Breast epithelium (tissue), 4 donors: ENCODE measurements around the gene CPB2. TPM values are rescaled to one million over a fixed set of nuclear protein-coding genes. Genes with fewer than 3 reads are reported as not detected.
A peak's percentile ranks its signal among the peaks of the same experiment; 100 is the strongest.

ENCODE experiments used
- DNase-seq, 2 donors: peaks; one replicate each; pipeline ENCODE4 v3.0.0-alpha.2; 2019; ENCODE audit warnings: low spot score in 2 of 2
- H3K27ac ChIP-seq, 2 donors: fragments of 200-600 bp; sonication (generic) in 1 of 2; one replicate each; pipeline ENCODE4 v1.5.1; 2016 to 2019; ENCODE audit warnings: mild to moderate bottlenecking in 1 of 2
- H3K27me3 ChIP-seq, 2 donors: fragments of 200-600 bp; sonication (generic) in 1 of 2; one replicate each; pipeline versions ENCODE4 v1.5.1 to v1.6.0; 2017 to 2019; ENCODE audit warnings: control low read depth in 1 of 2, mild to moderate bottlenecking in 1 of 2
- H3K36me3 ChIP-seq: fragments of 200-600 bp; one replicate; pipeline ENCODE4 v1.5.1; 2019
- H3K4me1 ChIP-seq, 2 donors: fragments of 200-600 bp; sonication (generic); one replicate each; pipeline ENCODE4 v1.5.1; 2016 to 2019; ENCODE audit warnings: control low read depth in 1 of 2
- H3K4me3 ChIP-seq, 3 donors: fragments of 200-600 bp; sonication (generic); 1 replicate in 2 of 3; 2 replicates in 1 of 3; pipeline ENCODE4 v1.5.1; 2016 to 2019; ENCODE audit warnings: mild to moderate bottlenecking in 3 of 3, moderate library complexity in 2 of 3
- H3K9me3 ChIP-seq, 2 donors: fragments of 200-600 bp; sonication (generic) in 1 of 2; one replicate each; pipeline ENCODE4 v1.5.1; 2016 to 2019; ENCODE audit warnings: control low read depth in 1 of 2
- POLR2A ChIP-seq: fragments of 450-650 bp; IDR thresholded peaks from one replicate; pipeline ENCODE4 v1.6.1; 2016; ENCODE audit warnings: antibody characterized with exemption, mild to moderate bottlenecking, moderate library complexity
- POLR2AphosphoS5 ChIP-seq, 3 donors: sonication (generic); formaldehyde crosslinking; IDR thresholded peaks; one replicate each; pipeline ENCODE4 v1.6.1; 2017; ENCODE audit warnings: antibody characterized with exemption in 3 of 3
- intact Hi-C: fragments of 100-400 bp; cut with DNase I; formaldehyde crosslinking; loops from one replicate; pipeline ENCODE4 v1.15.1; 2023; ENCODE audit warnings: low total_unique reads
- total RNA-seq, 3 donors: library from RNA; depleted of rRNA; stranded (reverse); fragments of >200 nt; gene quantifications; one replicate each; pipeline ENCODE4 v1.1.0, GENCODE V29; 2016
- TF ChIP-seq, protein P1 (sequence below), 3 donors: fragments of 450-650 bp; IDR thresholded peaks; one replicate each; pipeline ENCODE4 v1.5.1; 2016 to 2017; ENCODE audit warnings: antibody characterized with exemption in 3 of 3, mild to moderate bottlenecking in 3 of 3, moderate library complexity in 3 of 3

Gene CPB2
- total RNA-seq, 3 donors from 2014 or later, result not detected

DNA sequence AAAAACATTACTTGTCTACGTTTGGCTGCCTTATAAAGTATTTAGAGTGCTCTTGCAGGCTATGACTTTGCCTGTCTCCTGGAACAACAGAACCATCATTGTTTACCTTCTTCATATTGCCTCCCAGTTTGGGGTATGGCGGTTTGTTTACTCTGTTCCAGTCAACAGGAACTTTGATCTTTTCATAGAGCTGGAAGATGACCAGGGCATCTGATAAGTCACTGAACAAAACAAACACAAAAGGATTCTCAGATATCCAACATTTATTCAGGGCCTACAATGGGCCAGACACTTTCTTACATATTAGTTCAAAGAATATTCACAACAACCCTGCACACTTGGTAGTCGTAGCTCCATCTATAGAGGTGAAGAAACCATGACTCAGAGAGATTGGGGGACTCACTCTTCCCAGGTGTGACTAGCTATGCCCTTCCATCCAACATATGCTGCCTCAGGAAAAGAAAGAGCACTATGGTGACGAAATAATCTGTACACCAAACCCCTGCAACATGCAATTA, 38.4 kb upstream of the CPB2 start:
- H3K36me3 ChIP-seq, result no peaks in the 10 kb centered on the region
- intact Hi-C loops, result no loop called here
- H3K27ac ChIP-seq, result no peak overlapping the region
- no peak for TF ChIP-seq POLR2AphosphoS5 (IDR thresholded peaks at IDR 0.05)
- TF ChIP-seq, protein P1, sequence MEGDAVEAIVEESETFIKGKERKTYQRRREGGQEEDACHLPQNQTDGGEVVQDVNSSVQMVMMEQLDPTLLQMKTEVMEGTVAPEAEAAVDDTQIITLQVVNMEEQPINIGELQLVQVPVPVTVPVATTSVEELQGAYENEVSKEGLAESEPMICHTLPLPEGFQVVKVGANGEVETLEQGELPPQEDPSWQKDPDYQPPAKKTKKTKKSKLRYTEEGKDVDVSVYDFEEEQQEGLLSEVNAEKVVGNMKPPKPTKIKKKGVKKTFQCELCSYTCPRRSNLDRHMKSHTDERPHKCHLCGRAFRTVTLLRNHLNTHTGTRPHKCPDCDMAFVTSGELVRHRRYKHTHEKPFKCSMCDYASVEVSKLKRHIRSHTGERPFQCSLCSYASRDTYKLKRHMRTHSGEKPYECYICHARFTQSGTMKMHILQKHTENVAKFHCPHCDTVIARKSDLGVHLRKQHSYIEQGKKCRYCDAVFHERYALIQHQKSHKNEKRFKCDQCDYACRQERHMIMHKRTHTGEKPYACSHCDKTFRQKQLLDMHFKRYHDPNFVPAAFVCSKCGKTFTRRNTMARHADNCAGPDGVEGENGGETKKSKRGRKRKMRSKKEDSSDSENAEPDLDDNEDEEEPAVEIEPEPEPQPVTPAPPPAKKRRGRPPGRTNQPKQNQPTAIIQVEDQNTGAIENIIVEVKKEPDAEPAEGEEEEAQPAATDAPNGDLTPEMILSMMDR (IDR thresholded peaks at IDR 0.05), result no peak
- TF ChIP-seq POLR2A, result no peak
- H3K27me3 ChIP-seq, result no peaks in the 10 kb centered on the region
- H3K9me3 ChIP-seq, result no peaks in the 10 kb centered on the region
- no peaks in the 10 kb centered on the region for H3K4me1 ChIP-seq
- DNase-seq, result no peak
- H3K4me3 ChIP-seq, result no peak overlapping the region

DNA sequence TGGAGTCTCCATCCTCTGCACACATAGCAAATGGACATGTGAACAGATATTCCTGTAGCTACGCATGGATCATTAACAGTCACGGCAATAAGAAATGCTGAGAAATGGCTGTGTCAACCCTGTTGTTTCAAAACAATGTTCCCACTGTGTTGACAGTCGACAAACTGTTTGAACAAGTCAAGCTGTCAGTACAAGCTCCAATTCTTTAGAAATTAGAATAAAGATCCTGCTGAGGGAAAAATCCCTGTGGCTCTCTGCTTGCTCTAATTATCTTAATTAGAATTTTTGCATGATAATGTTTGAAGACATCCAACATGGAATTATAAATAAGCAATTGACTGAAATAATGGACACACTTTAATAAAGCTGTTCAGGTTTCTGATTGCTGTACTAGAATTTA, 37.9 kb upstream of the CPB2 start:
- no peaks in the 10 kb centered on the region for H3K36me3 ChIP-seq
- DNase-seq, result no peak
- intact Hi-C loops, result no loop called here
- H3K4me3 ChIP-seq, result no peak overlapping the region
- H3K27me3 ChIP-seq, result no peaks in the 10 kb centered on the region
- no peaks in the 10 kb centered on the region for H3K4me1 ChIP-seq
- TF ChIP-seq, protein P1 (IDR thresholded peaks at IDR 0.05), result no peak
- no peak for TF ChIP-seq POLR2AphosphoS5 (IDR thresholded peaks at IDR 0.05)
- TF ChIP-seq POLR2A, result no peak
- H3K9me3 ChIP-seq, result no peaks in the 10 kb centered on the region
- no peak overlapping the region for H3K27ac ChIP-seq

DNA sequence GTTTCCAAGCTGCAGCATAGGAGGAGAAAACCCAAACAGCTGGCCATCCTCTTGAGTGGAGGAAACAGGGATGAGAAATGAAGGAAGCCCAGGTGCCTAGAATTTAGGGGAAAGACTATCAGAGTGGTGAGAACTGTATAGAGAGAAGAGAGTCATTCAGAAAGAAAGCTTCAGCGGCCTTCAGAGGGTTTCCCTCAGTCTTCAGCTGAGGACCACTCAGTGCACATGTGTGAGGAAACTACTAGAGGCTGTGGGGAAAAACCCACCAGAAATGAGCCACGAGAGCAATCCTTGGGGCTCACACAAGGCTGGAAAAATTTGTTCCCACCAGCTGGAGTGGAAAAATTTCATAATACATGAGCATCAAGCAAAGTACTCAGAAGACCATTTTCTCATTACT, 35.2 kb upstream of the CPB2 start:
- no peaks in the 10 kb centered on the region for H3K36me3 ChIP-seq
- no peak overlapping the region for H3K27ac ChIP-seq
- H3K4me3 ChIP-seq, result no peak overlapping the region
- DNase-seq, result no peak
- TF ChIP-seq, protein P1 (IDR thresholded peaks at IDR 0.05), result no peak
- TF ChIP-seq POLR2A (no peak), POLR2AphosphoS5 (IDR thresholded peaks at IDR 0.05) (no peak)
- H3K27me3 ChIP-seq, result no peaks in the 10 kb centered on the region
- no peaks in the 10 kb centered on the region for H3K9me3 ChIP-seq
- intact Hi-C loops, result no loop called here
- no peaks in the 10 kb centered on the region for H3K4me1 ChIP-seq

DNA sequence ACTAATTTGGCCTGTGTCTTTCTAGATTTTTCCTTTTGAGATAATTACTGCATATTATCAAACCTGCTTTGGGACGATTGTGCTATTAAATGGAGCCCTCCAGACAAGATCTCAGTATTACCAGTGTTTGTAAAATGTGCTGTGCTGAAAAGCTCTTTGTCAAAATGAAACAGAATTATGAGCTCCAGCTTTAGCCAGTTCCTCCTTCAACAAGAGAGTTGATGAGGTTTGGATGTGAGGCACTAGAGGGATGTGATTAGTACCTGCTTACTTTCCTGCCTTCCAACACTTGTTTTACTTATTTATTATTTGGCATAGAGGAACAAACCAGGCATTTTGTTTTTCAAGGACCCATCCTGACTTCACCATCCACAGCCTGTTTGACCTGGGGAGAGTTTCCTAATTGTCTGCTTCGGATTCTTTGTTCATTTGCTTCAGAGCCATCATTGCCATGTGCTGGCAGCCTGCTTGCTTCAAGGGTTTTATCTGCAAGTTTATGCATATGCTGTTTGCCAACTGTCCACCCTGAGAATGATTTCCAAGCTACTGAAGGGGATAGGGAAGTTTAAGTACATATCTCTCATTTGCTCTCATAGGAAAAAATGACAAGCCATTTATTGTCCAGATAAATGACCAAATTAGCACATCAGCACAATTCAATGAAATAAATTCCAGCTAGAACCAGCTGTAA, 32.9 kb upstream of the CPB2 start:
- H3K4me3 ChIP-seq, result no peak overlapping the region
- TF ChIP-seq POLR2A (no peak), POLR2AphosphoS5 (IDR thresholded peaks at IDR 0.05) (no peak)
- TF ChIP-seq, protein P1 (IDR thresholded peaks at IDR 0.05), result no peak
- H3K4me1 ChIP-seq, result no peaks in the 10 kb centered on the region
- intact Hi-C loops, result no loop called here
- H3K27me3 ChIP-seq, result no peaks in the 10 kb centered on the region
- no peaks in the 10 kb centered on the region for H3K9me3 ChIP-seq
- no peak overlapping the region for H3K27ac ChIP-seq
- H3K36me3 ChIP-seq, result no peaks in the 10 kb centered on the region
- DNase-seq, result no peak

DNA sequence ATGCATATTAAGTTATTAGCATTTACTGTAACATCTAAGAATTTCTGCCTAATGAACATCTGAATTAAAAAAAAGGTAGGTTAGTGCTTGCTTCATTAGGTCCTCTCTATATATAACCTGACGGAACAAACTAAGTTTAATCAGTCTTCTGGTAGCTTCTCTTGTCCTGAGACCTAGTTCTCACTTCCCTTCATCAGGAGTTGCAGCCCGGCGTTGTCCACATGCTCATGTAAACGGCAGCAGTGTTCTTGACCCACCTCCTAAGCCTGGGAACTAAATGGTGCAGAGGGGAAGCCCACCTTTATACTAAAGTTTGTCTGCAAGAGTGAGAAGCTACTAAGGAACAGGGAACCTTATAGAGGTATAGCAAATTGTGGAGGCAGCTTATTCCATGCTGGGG, 31.9 kb upstream of the CPB2 start:
- H3K36me3 ChIP-seq, result no peaks in the 10 kb centered on the region
- no peaks in the 10 kb centered on the region for H3K4me1 ChIP-seq
- H3K27me3 ChIP-seq, result no peaks in the 10 kb centered on the region

More for the DNA sequence above, 31.9 kb upstream of the CPB2 start:
- H3K4me3 ChIP-seq, result no peak overlapping the region
- intact Hi-C loops, result no loop called here
- no peaks in the 10 kb centered on the region for H3K9me3 ChIP-seq
- peak overlapping the region in 1 of 2 donors; percentile 80 for H3K27ac ChIP-seq
- no peak for TF ChIP-seq POLR2A
- no peak for DNase-seq
